ENCODE measurements around the gene GARIN3. TPM values are rescaled to one million over a fixed set of nuclear protein-coding genes. Genes with fewer than 3 reads are reported as not detected.

GARIN3 gene
- total RNA-seq, 1 experiment from 2014 or later: not detected

- Histone ChIP-seq H3K27ac (ENCODE audit: low read length) (no peak overlapping the region), H3K27me3 (ENCODE audit: control insufficient read depth, insufficient read depth, low read length) (no peaks in the 10 kb centered on the region; the same call in none of the 2 replicates), H3K4me1 (ENCODE audit: control insufficient read depth, insufficient read depth, low read length) (no peaks in the 10 kb centered on the region), H3K36me3 (ENCODE audit: control insufficient read depth, insufficient read depth, low read length) (no peaks in the 10 kb centered on the region), H3K9me3 (ENCODE audit: control insufficient read depth, insufficient read depth, low read depth, low read length) (no peaks in the 10 kb centered on the region), H3K4me3 (ENCODE audit: low read depth in 2 of 2, low read length in 2 of 2) (no peak overlapping the region)
- DNase-seq (ENCODE audit: low read depth, low spot score): no peak
- ATAC-seq: no peak
- no peak for TF ChIP-seq POLR2AphosphoS5 (IDR thresholded peaks at IDR 0.05; ENCODE audit: low read depth, low read length)
- TF ChIP-seq, protein P1, sequence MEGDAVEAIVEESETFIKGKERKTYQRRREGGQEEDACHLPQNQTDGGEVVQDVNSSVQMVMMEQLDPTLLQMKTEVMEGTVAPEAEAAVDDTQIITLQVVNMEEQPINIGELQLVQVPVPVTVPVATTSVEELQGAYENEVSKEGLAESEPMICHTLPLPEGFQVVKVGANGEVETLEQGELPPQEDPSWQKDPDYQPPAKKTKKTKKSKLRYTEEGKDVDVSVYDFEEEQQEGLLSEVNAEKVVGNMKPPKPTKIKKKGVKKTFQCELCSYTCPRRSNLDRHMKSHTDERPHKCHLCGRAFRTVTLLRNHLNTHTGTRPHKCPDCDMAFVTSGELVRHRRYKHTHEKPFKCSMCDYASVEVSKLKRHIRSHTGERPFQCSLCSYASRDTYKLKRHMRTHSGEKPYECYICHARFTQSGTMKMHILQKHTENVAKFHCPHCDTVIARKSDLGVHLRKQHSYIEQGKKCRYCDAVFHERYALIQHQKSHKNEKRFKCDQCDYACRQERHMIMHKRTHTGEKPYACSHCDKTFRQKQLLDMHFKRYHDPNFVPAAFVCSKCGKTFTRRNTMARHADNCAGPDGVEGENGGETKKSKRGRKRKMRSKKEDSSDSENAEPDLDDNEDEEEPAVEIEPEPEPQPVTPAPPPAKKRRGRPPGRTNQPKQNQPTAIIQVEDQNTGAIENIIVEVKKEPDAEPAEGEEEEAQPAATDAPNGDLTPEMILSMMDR (IDR thresholded peaks at IDR 0.05): no peak
- intact Hi-C loops (cut with micrococcal nuclease; ENCODE audit: unreplicated experiment) (no loop called here), in situ Hi-C loops (cut with HindIII; ENCODE audit: low pct_unique_long_range_greater_than_20kb, low sequenced_read_pairs) (no loop called here)
- CTCF ChIA-PET: interaction anchor here (0.7 kb wide), 1 partner anchor 9 kb away, joined by 4 read pairs; no protein-coding TSS in a partner anchor
- no TSS peak for BruUV-seq (replicated peaks)
- POLR2A ChIA-PET: no interaction called here
Measured at GRCh38 chr5:157157293-157157891, 8.7 kb downstream of the GARIN3 start.

GRCh38 chr5:157155297-157155696, 10.8 kb downstream of the GARIN3 start:
- Histone ChIP-seq H3K36me3 (ENCODE audit: control insufficient read depth, insufficient read depth, low read length) (no peaks in the 10 kb centered on the region), H3K27me3 (ENCODE audit: control insufficient read depth, insufficient read depth, low read length) (no peaks in the 10 kb centered on the region; the same call in none of the 2 replicates), H3K4me3 (ENCODE audit: low read depth in 2 of 2, low read length in 2 of 2) (no peak overlapping the region), H3K27ac (ENCODE audit: low read length) (no peak overlapping the region), H3K4me1 (ENCODE audit: control insufficient read depth, insufficient read depth, low read length) (no peaks in the 10 kb centered on the region), H3K9me3 (ENCODE audit: control insufficient read depth, insufficient read depth, low read depth, low read length) (no peaks in the 10 kb centered on the region)
- DNase-seq (ENCODE audit: low read depth, low spot score) (no peak), ATAC-seq (no peak)
- POLR2A ChIA-PET: no interaction called here
- TF ChIP-seq, protein P2, sequence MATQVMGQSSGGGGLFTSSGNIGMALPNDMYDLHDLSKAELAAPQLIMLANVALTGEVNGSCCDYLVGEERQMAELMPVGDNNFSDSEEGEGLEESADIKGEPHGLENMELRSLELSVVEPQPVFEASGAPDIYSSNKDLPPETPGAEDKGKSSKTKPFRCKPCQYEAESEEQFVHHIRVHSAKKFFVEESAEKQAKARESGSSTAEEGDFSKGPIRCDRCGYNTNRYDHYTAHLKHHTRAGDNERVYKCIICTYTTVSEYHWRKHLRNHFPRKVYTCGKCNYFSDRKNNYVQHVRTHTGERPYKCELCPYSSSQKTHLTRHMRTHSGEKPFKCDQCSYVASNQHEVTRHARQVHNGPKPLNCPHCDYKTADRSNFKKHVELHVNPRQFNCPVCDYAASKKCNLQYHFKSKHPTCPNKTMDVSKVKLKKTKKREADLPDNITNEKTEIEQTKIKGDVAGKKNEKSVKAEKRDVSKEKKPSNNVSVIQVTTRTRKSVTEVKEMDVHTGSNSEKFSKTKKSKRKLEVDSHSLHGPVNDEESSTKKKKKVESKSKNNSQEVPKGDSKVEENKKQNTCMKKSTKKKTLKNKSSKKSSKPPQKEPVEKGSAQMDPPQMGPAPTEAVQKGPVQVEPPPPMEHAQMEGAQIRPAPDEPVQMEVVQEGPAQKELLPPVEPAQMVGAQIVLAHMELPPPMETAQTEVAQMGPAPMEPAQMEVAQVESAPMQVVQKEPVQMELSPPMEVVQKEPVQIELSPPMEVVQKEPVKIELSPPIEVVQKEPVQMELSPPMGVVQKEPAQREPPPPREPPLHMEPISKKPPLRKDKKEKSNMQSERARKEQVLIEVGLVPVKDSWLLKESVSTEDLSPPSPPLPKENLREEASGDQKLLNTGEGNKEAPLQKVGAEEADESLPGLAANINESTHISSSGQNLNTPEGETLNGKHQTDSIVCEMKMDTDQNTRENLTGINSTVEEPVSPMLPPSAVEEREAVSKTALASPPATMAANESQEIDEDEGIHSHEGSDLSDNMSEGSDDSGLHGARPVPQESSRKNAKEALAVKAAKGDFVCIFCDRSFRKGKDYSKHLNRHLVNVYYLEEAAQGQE (IDR thresholded peaks at IDR 0.05; ENCODE audit: insufficient read depth in 1 of 2, low read depth in 2 of 2, low read length in 1 of 2): no peak
- TF ChIP-seq, protein P1 (IDR thresholded peaks at IDR 0.05): no peak
- TF ChIP-seq POLR2AphosphoS5 (IDR thresholded peaks at IDR 0.05; ENCODE audit: low read depth, low read length) (no peak), TCF7L2 (IDR thresholded peaks at IDR 0.05; ENCODE audit: low read depth, low read length) (no peak), SIN3A (IDR thresholded peaks at IDR 0.05; ENCODE audit: borderline replicate concordance, insufficient read depth, low read depth, low read length) (no peak)
- BruUV-seq (replicated peaks): no TSS peak
- in situ Hi-C loops (cut with HindIII; ENCODE audit: low pct_unique_long_range_greater_than_20kb, low sequenced_read_pairs) (no loop called here), intact Hi-C loops (cut with micrococcal nuclease; ENCODE audit: unreplicated experiment) (no loop called here)
- CTCF ChIA-PET: no interaction called here
